Right atrium auricular region (tissue), 2 donors: ENCODE results near the gene REM2. TPM values are rescaled to one million over a fixed set of nuclear protein-coding genes. Genes with fewer than 3 reads are reported as not detected.
A peak's percentile ranks its signal among the peaks of the same experiment; 100 is the strongest.
"Not testable (repeated sequence)": the region's sequence is repeated elsewhere in the genome, so short reads cannot be mapped to it uniquely, and the experiment has no call there.

Experiments used
- DNase-seq: peaks from one replicate; pipeline ENCODE4 v3.0.0-alpha.2; 2019; ENCODE audit warnings: low spot score
- H3K27ac ChIP-seq, 2 donors: fragments of 200-600 bp; sonication (generic); 1 replicate in 1 of 2; 2 replicates in 1 of 2; pipeline ENCODE4 v1.5.1; 2016 to 2019
- H3K27me3 ChIP-seq, 2 donors: fragments of 200-600 bp; sonication (generic); one replicate each; pipeline versions ENCODE4 v1.5.1 to v1.6.0; 2017 to 2019
- H3K36me3 ChIP-seq: fragments of 200-600 bp; sonication (generic); one replicate; pipeline ENCODE4 v1.5.1; 2016
- H3K4me1 ChIP-seq, 2 donors: fragments of 200-600 bp; sonication (generic); one replicate each; pipeline versions ENCODE4 v1.5.1 to v1.6.0; 2017 to 2019
- H3K4me3 ChIP-seq, 2 donors: fragments of 200-600 bp; sonication (generic); 1 replicate in 1 of 2; 2 replicates in 1 of 2; pipeline ENCODE4 v1.5.1; 2017 to 2019; ENCODE audit warnings: mild to moderate bottlenecking in 1 of 2, moderate library complexity in 1 of 2
- H3K9me3 ChIP-seq, 2 donors: fragments of 200-600 bp; sonication (generic); one replicate each; pipeline ENCODE4 v1.5.1; 2019
- total RNA-seq, 2 donors: library from RNA; depleted of rRNA; stranded (reverse); fragments of >200 nt; gene quantifications; one replicate each; pipeline ENCODE4 v1.1.0, GENCODE V29; 2016
- TF ChIP-seq, protein P1 (sequence below), 2 donors: fragments of 200-600 bp; sonication (generic); IDR thresholded peaks; one replicate each; pipeline ENCODE4 v1.5.1; 2019; ENCODE audit warnings: antibody characterized with exemption in 2 of 2

The REM2 gene
- total RNA-seq, 2 donors from 2014 or later = not detected

GRCh38 chr14:22910916-22911315, 27.9 kb downstream of the REM2 start:
- H3K4me1 ChIP-seq = peaks cover 0 to 4% of the 10 kb centered on the region in 2 donors

DNA sequence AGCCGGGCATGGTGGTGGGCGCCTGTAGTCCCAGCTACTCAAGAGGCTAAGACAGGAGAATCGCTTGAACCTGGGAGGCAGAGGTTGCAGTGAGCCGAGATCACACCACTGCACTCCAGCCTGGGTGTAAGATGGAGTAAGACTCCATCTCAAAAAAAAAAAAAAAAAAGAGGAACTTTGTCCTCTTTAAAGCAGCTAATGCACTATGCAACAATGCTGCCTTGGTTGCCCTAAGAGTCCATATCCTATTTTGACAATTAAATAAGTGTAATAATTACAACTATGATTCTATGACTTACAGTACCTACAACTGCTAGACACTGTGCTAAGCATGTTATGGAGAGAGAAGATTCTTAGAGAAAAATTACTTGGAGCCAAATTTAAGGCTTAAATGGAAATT, 31.8 kb downstream of the REM2 start:
- Histone ChIP-seq H3K4me1 (peaks cover 0 to 30% of the 10 kb centered on the region in 2 donors), H3K36me3 (peaks cover 28% of the 10 kb centered on the region)
- H3K9me3 ChIP-seq, H3K27me3 ChIP-seq, H3K27ac ChIP-seq, H3K4me3 ChIP-seq, DNase-seq: not testable (repeated sequence)

More at GRCh38 chr14:22910916-22911315, 27.9 kb downstream of the REM2 start:
- no peaks in the 10 kb centered on the region for H3K9me3 ChIP-seq
- TF ChIP-seq, protein P1, sequence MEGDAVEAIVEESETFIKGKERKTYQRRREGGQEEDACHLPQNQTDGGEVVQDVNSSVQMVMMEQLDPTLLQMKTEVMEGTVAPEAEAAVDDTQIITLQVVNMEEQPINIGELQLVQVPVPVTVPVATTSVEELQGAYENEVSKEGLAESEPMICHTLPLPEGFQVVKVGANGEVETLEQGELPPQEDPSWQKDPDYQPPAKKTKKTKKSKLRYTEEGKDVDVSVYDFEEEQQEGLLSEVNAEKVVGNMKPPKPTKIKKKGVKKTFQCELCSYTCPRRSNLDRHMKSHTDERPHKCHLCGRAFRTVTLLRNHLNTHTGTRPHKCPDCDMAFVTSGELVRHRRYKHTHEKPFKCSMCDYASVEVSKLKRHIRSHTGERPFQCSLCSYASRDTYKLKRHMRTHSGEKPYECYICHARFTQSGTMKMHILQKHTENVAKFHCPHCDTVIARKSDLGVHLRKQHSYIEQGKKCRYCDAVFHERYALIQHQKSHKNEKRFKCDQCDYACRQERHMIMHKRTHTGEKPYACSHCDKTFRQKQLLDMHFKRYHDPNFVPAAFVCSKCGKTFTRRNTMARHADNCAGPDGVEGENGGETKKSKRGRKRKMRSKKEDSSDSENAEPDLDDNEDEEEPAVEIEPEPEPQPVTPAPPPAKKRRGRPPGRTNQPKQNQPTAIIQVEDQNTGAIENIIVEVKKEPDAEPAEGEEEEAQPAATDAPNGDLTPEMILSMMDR (IDR thresholded peaks at IDR 0.05) = no peak
- no peak overlapping the region for H3K4me3 ChIP-seq
- no peak overlapping the region for H3K27ac ChIP-seq
- H3K27me3 ChIP-seq = no peaks in the 10 kb centered on the region
- H3K36me3 ChIP-seq = peaks cover 62% of the 10 kb centered on the region
- DNase-seq = no peak

DNA sequence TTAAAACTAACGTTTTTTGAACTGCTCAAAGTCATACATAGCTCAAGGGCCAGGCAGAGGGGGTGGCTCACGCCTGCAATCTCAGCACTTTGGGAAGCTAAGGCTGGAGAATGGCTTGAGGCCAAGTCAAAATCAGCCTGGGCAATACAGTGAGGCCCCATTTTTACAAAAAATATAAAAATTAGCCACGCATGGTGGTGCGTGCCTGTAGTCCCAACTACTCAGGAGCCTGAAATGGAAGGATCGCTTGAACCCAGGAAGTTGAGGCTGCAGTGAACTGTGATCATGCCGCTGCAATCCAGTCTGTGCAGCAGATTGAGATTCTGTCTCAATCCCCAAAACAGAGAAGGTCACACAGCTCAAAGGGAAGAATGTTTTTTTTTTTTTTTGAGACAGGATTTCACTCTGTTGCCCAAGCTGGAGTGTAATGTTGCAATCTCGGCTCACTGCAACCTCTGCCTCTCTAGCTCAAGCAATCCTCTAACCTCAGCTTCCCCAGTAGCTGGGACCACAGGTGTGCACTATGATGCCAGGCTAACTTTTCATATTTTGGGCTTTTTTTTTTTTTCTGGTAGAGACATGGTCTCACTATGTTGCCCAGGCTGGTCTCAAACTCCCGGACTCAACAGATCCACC, 33.0 kb downstream of the REM2 start:
- H3K36me3 ChIP-seq = peaks cover 26% of the 10 kb centered on the region
- H3K4me1 ChIP-seq = peaks cover 0 to 31% of the 10 kb centered on the region in 2 donors
- H3K27ac ChIP-seq = no peak overlapping the region
- no peaks in the 10 kb centered on the region for H3K27me3 ChIP-seq
- TF ChIP-seq, protein P1 (IDR thresholded peaks at IDR 0.05) = no peak
- H3K9me3 ChIP-seq = no peaks in the 10 kb centered on the region
- H3K4me3 ChIP-seq = no peak overlapping the region
- DNase-seq = no peak

- Histone ChIP-seq H3K27ac (peak within 1 kb of the TSS; percentile 97 to 98), H3K4me3 (peak within 1 kb of the TSS; percentile 74 to 81), H3K36me3 (peaks cover 35% of the 10 kb centered on the region), H3K9me3 (no peaks in the 10 kb centered on the region), H3K27me3 (no peaks in the 10 kb centered on the region), H3K4me1 (peaks cover 0 to 31% of the 10 kb centered on the region in 2 donors)
- DNase-seq = peak; percentile 100
- TF ChIP-seq, protein P1 (IDR thresholded peaks at IDR 0.05) = no peak
These were observed 36.0 kb downstream of the REM2 start, which contains the start of gene RBM23 for GRCh38 chr14:22918804-22919600. Gene RBM23, minus strand, starts transcription at chr14:22919149.

GRCh38 chr14:22919601-22919921, 36.5 kb downstream of the REM2 start:
- peaks cover 0 to 31% of the 10 kb centered on the region in 2 donors for H3K4me1 ChIP-seq
- no peak for DNase-seq
- peaks cover 41% of the 10 kb centered on the region for H3K36me3 ChIP-seq
- peak overlapping the region; percentile 83 to 86 for H3K27ac ChIP-seq
- no peaks in the 10 kb centered on the region for H3K9me3 ChIP-seq
- H3K27me3 ChIP-seq = no peaks in the 10 kb centered on the region
- H3K4me3 ChIP-seq = peak overlapping the region; percentile 35 to 81
- TF ChIP-seq, protein P1 (IDR thresholded peaks at IDR 0.05) = no peak

- no peaks in the 10 kb centered on the region for H3K9me3 ChIP-seq
- TF ChIP-seq, protein P1 (IDR thresholded peaks at IDR 0.05) = no peak
- peaks cover 52% of the 10 kb centered on the region for H3K36me3 ChIP-seq
- H3K27me3 ChIP-seq = no peaks in the 10 kb centered on the region
- H3K4me3 ChIP-seq = no peak overlapping the region
- peaks cover 0 to 29% of the 10 kb centered on the region in 2 donors for H3K4me1 ChIP-seq
- peak overlapping the region in 1 of 2 donors; percentile 2 for H3K27ac ChIP-seq
- no peak for DNase-seq
These were observed 37.7 kb downstream of the REM2 start for GRCh38 chr14:22920697-22921096.
